Upper lobe of right lung (tissue), 1 donor: Measurements from ENCODE around the gene GABRA1. TPM values are rescaled to one million over a fixed set of nuclear protein-coding genes. Genes with fewer than 3 reads are reported as not detected.

ENCODE experiments used
- ATAC-seq: fragments of 200-7000 bp; cut with Tn5 transposase; one replicate; pipeline ENCODE4 v1.9.1; 2020; ENCODE audit warnings: mild to moderate bottlenecking, moderate library complexity
- DNase-seq: peaks from one replicate; pipeline ENCODE4 v3.0.0-alpha.2; 2020
- H3K27ac ChIP-seq: fragments of 200-600 bp; one replicate; pipeline ENCODE4 v1.8.0; 2022
- H3K27me3 ChIP-seq: fragments of 200-600 bp; one replicate; pipeline ENCODE4 v1.8.0; 2022; ENCODE audit warnings: mild to moderate bottlenecking
- H3K36me3 ChIP-seq: fragments of 200-600 bp; one replicate; pipeline ENCODE4 v1.8.0; 2022
- H3K4me1 ChIP-seq: fragments of 200-600 bp; one replicate; pipeline ENCODE4 v1.8.0; 2022
- H3K4me3 ChIP-seq: fragments of 200-600 bp; one replicate; pipeline ENCODE4 v1.8.0; 2022; ENCODE audit warnings: mild to moderate bottlenecking
- H3K9me3 ChIP-seq: fragments of 200-600 bp; one replicate; pipeline ENCODE4 v1.8.0; 2022
- CTCF ChIP-seq: fragments of 200-600 bp; IDR thresholded peaks from one replicate; pipeline ENCODE4 v1.8.0; 2022; ENCODE audit warnings: antibody characterized with exemption
- intact Hi-C: fragments of 100-400 bp; cut with DNase I; formaldehyde crosslinking; loops from one replicate; pipeline ENCODE4 v1.11.0; 2022
- long read RNA-seq: library from polyadenylated mRNA; unstranded; transcript quantifications from one replicate; pipeline ENCODE4 v2.0.0, GENCODE V29; 2021
- total RNA-seq: library from RNA; stranded (reverse); fragmentation: NEBNext Ultra II Directional; extraction: Animal tissue kit (Norgen Biotek cat#: 25700); gene quantifications from one replicate; pipeline ENCODE4 v1.2.1, GENCODE V29; 2021
- donor health status: DM: no; HTN: yes; CAD: no; lungs with severe emphysema.

Gene GABRA1
- total RNA-seq: not detected
- long read RNA-seq: 0 reads

GRCh38 chr5:161847941-161848391, at the start of gene GABRA1:
Gene GABRA1, plus strand, starts transcription at chr5:161848120. Its CDS starts 2,691 bp downstream, at chr5:161850811.
- Histone ChIP-seq H3K27me3 (peaks cover 28% of the 10 kb centered on the region), H3K36me3 (no peaks in the 10 kb centered on the region), H3K4me3 (no peak within 1 kb of the TSS), H3K4me1 (no peaks in the 10 kb centered on the region), H3K27ac (no peak within 1 kb of the TSS), H3K9me3 (no peaks in the 10 kb centered on the region)
- ATAC-seq (no peak), DNase-seq (no peak)
- intact Hi-C loops: no loop called here
- TF ChIP-seq CTCF: no peak

GRCh38 chr5:161799316-161799715, 48.6 kb upstream of the GABRA1 start:
- intact Hi-C loops: no loop called here
- no peak for DNase-seq
- no peaks in the 10 kb centered on the region for H3K36me3 ChIP-seq
- H3K4me1 ChIP-seq: no peaks in the 10 kb centered on the region
- no peak overlapping the region for H3K4me3 ChIP-seq
- no peak for ATAC-seq
- no peaks in the 10 kb centered on the region for H3K9me3 ChIP-seq
- TF ChIP-seq CTCF: no peak
- no peaks in the 10 kb centered on the region for H3K27me3 ChIP-seq
- H3K27ac ChIP-seq: no peak overlapping the region

GRCh38 chr5:161804263-161804662, 43.7 kb upstream of the GABRA1 start:
- H3K4me3 ChIP-seq: no peak overlapping the region
- ATAC-seq: no peak
- TF ChIP-seq CTCF: no peak
- intact Hi-C loops: no loop called here
- no peak for DNase-seq
- no peaks in the 10 kb centered on the region for H3K9me3 ChIP-seq
- H3K27ac ChIP-seq: no peak overlapping the region
- H3K36me3 ChIP-seq: no peaks in the 10 kb centered on the region
- no peaks in the 10 kb centered on the region for H3K4me1 ChIP-seq
- no peaks in the 10 kb centered on the region for H3K27me3 ChIP-seq

DNA sequence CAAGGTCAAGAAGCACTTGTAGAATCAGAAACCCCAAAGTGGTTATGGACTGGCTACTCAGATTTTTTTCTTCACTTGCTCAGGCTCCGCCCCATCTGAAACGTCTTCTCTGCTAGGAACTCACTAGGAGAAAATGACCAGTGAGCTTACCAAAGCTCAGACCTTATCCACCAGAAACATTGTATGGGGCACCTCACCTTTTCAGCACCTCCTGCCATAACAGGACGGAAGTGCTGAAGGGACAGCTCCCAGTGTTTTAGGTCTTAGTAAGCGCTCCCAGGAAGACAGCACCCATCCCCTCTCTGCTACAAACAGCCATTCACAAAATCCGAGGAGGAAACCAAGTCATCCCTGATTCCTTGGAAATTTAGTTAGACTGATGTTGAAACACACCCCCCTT, 1.2 kb upstream of the GABRA1 start:
- H3K27ac ChIP-seq: no peak overlapping the region
- H3K4me3 ChIP-seq: no peak overlapping the region
- no peaks in the 10 kb centered on the region for H3K9me3 ChIP-seq
- no peak for DNase-seq
- peak; percentile 50 for ATAC-seq
- H3K36me3 ChIP-seq: no peaks in the 10 kb centered on the region
- intact Hi-C loops: no loop called here
- no peaks in the 10 kb centered on the region for H3K4me1 ChIP-seq
- peaks cover 28% of the 10 kb centered on the region for H3K27me3 ChIP-seq
- no peak for TF ChIP-seq CTCF

DNA sequence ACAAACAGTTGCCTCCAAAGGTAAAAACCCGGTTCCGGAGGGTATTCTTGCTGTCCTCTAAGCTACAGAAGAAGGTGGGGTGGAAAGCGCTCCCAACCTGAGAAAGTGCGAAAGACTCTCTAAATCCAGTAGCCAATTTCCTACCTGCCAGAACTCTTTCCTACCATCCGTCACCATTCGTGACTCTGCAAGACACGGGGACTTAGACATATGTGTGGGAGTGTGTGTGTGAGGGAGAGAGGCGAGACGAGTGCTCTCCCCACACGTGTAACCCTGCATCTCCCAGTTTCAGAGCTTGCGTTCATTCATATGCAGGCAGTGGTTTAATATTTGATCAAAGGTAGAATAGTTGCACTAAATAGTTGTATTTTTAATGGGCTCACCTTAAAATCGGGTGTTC, 473 bp upstream of the GABRA1 start:
- Histone ChIP-seq H3K27me3 (peaks cover 28% of the 10 kb centered on the region), H3K9me3 (no peaks in the 10 kb centered on the region), H3K4me1 (no peaks in the 10 kb centered on the region), H3K36me3 (no peaks in the 10 kb centered on the region), H3K27ac (no peak overlapping the region), H3K4me3 (no peak overlapping the region)
- TF ChIP-seq CTCF: no peak
- DNase-seq: no peak
- intact Hi-C loops: no loop called here
- ATAC-seq: no peak

- TF ChIP-seq CTCF: no peak
Observed at GRCh38 chr5:161850491-161850890, 2.6 kb downstream of the GABRA1 start.

More at GRCh38 chr5:161850491-161850890, 2.6 kb downstream of the GABRA1 start:
- intact Hi-C loops: no loop called here
- Histone ChIP-seq H3K4me3 (no peak overlapping the region), H3K4me1 (no peaks in the 10 kb centered on the region), H3K9me3 (no peaks in the 10 kb centered on the region), H3K27me3 (peaks cover 28% of the 10 kb centered on the region), H3K27ac (no peak overlapping the region), H3K36me3 (no peaks in the 10 kb centered on the region)
- ATAC-seq (no peak), DNase-seq (no peak)
